Lower leg skin (tissue), 4 donors: ENCODE data around the gene DDX39B. TPM values are rescaled to one million over a fixed set of nuclear protein-coding genes. Genes with fewer than 3 reads are reported as not detected.
"Not testable (repeated sequence)": the region's sequence is repeated elsewhere in the genome, so short reads cannot be mapped to it uniquely, and the experiment has no call there.

Experiments
- DNase-seq, 2 donors: peaks; one replicate each; pipeline ENCODE4 v3.0.0-alpha.2; 2019; ENCODE audit warnings: low spot score in 2 of 2
- H3K4me3 ChIP-seq: fragments of 200-600 bp; sonication (generic); 2 replicates; pipeline ENCODE4 v1.5.1; 2017; ENCODE audit warnings: mild to moderate bottlenecking, low read depth; ENCODE audit not compliant: poor library complexity, severe bottlenecking
- POLR2A ChIP-seq, 2 donors: fragments of 450-650 bp; IDR thresholded peaks; one replicate each; pipeline ENCODE4 v1.6.1; 2016 to 2017; ENCODE audit warnings: antibody characterized with exemption in 2 of 2, mild to moderate bottlenecking in 1 of 2, moderate library complexity in 1 of 2
- WGBS, 2 donors: methylation state at CpG; one replicate each; pipeline ENCODE4 v1.1.5; 2018; 5-methylcytosine and 5-hydroxymethylcytosine counted together
- intact Hi-C: fragments of 100-400 bp; cut with DNase I; formaldehyde crosslinking; loops from one replicate; pipeline ENCODE4 v1.15.0; 2023; ENCODE audit warnings: low total_unique reads
- total RNA-seq, 4 donors: library from RNA; depleted of rRNA; stranded (reverse); fragments of >200 nt; gene quantifications; one replicate each; pipeline ENCODE4 v1.1.0, GENCODE V29; 2016
- TF ChIP-seq, protein P1 (sequence below), 3 donors: fragments of 450-650 bp; IDR thresholded peaks; one replicate each; pipeline ENCODE4 v1.5.1; 2016; ENCODE audit warnings: antibody characterized with exemption in 3 of 3, mild to moderate bottlenecking in 3 of 3, moderate library complexity in 2 of 3

DDX39B gene
- total RNA-seq, 4 donors from 2014 or later = 176 to 355 (median 238) TPM

- DNase-seq = no peak
- intact Hi-C loops = no loop called here
- 75 to 76% methylated on average over 24 of the region's 24 CpGs for WGBS, 2 donors
- no peak overlapping the region for H3K4me3 ChIP-seq
- TF ChIP-seq, protein P1, sequence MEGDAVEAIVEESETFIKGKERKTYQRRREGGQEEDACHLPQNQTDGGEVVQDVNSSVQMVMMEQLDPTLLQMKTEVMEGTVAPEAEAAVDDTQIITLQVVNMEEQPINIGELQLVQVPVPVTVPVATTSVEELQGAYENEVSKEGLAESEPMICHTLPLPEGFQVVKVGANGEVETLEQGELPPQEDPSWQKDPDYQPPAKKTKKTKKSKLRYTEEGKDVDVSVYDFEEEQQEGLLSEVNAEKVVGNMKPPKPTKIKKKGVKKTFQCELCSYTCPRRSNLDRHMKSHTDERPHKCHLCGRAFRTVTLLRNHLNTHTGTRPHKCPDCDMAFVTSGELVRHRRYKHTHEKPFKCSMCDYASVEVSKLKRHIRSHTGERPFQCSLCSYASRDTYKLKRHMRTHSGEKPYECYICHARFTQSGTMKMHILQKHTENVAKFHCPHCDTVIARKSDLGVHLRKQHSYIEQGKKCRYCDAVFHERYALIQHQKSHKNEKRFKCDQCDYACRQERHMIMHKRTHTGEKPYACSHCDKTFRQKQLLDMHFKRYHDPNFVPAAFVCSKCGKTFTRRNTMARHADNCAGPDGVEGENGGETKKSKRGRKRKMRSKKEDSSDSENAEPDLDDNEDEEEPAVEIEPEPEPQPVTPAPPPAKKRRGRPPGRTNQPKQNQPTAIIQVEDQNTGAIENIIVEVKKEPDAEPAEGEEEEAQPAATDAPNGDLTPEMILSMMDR (IDR thresholded peaks at IDR 0.05) = no peak
- no peak for TF ChIP-seq POLR2A (IDR thresholded peaks at IDR 0.05)
Observed at GRCh38 chr6:31557443-31558317, 15.9 kb upstream of the DDX39B start.

GRCh38 chr6:31556307-31556706 is 14.5 kb upstream of the DDX39B start:
- TF ChIP-seq POLR2A (IDR thresholded peaks at IDR 0.05) = no peak
- TF ChIP-seq, protein P1 (IDR thresholded peaks at IDR 0.05) = no peak
- WGBS, 2 donors = 65 to 91% methylated on average over 3 of the region's 3 CpGs
- no peak for DNase-seq
- no peak overlapping the region for H3K4me3 ChIP-seq
- intact Hi-C loops = no loop called here

- H3K4me3 ChIP-seq, intact Hi-C loops, DNase-seq: not testable (repeated sequence)
- 64 to 67% methylated on average over 5 of the region's 5 CpGs for WGBS, 2 donors
Observed at GRCh38 chr6:31551371-31551770, 9.6 kb upstream of the DDX39B start.

DNA sequence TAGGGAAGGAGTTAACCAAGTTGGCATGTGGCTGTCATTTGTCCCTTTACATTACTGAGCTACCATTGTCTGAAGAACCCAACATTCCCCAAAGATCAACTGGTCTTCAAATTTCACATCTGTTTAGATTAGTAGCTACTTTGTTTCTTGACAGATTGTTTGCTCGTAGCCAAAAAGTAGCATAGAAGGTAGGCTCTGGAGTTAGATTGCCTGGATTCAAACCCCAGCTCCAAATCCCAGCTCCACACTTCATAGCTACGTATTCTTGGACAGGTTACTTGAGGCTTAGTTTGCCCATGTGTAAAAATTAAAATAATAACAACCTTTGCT is 6.7 kb upstream of the DDX39B start:
- WGBS, 2 donors = 97 to 98% methylated on average over 2 of the region's 2 CpGs
- TF ChIP-seq, protein P1 (IDR thresholded peaks at IDR 0.05) = no peak
- TF ChIP-seq POLR2A (IDR thresholded peaks at IDR 0.05) = no peak
- no peak for DNase-seq
- intact Hi-C loops = loop anchor here (5.0 kb wide), 1 partner anchor 49 kb away; no protein-coding TSS in a partner anchor
- H3K4me3 ChIP-seq = no peak overlapping the region

DNA sequence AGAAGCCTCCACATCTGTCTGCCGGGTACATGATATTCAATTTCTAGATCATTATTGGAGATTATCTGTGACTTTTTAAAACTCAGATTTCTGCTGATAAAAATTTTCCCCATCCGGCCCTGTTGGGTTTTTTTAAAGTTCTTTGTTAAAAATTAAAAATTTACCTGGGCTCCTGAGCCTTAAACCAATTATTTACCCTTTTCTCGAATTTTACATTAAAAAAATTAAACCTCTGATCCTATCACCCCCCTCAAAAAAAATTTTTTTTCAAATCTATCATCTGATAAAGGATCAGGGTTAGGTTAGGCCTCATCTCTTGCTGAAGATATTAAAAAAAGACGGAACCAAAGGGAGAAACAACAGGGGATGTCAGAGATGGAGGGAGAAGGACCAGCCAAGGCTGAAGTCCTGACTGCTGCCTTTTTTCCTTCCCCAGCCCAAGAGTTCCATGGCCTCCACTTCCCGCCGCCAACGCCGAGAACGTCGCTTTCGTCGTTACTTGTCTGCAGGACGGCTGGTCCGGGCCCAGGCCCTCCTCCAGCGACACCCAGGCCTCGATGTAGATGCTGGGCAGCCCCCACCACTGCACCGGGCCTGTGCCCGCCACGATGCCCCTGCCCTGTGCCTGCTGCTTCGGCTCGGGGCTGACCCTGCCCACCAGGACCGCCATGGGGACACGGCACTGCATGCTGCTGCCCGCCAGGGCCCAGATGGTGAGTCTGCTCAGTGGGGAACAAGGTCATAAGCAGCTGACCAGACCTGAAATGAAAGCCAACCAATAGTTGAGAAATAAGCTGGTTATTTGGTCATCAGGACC is 6.1 kb upstream of the DDX39B start:
- 78 to 80% methylated on average over 24 of the region's 24 CpGs for WGBS, 2 donors
- DNase-seq = no peak
- intact Hi-C loops = loop anchor here (5.0 kb wide), 1 partner anchor 49 kb away; no protein-coding TSS in a partner anchor
- H3K4me3 ChIP-seq = no peak overlapping the region
- TF ChIP-seq, protein P1 (IDR thresholded peaks at IDR 0.05) = no peak
- TF ChIP-seq POLR2A (IDR thresholded peaks at IDR 0.05) = no peak
